Hepatocyte (in vitro differentiated cells): ENCODE measurements around the gene ANO6. TPM values are rescaled to one million over a fixed set of nuclear protein-coding genes. Genes with fewer than 3 reads are reported as not detected.
A peak's percentile ranks its signal among the peaks of the same experiment; 100 is the strongest.

Experiments
- DNase-seq: peaks from one replicate; pipeline ENCODE4 v3.0.0-alpha.2; 2016; ENCODE audit warnings: low spot score
- H2AFZ ChIP-seq: fragments of 200-600 bp; sonication (generic); 2 replicates; pipeline ENCODE4 v1.6.0; 2016; ENCODE audit warnings: antibody characterized with exemption, mild to moderate bottlenecking
- H3K27ac ChIP-seq: fragments of 200-600 bp; sonication (generic); 2 replicates; pipeline ENCODE4 v1.5.1; 2016; ENCODE audit warnings: mild to moderate bottlenecking
- H3K27me3 ChIP-seq: fragments of 200-600 bp; sonication (generic); 2 replicates; pipeline ENCODE4 v1.6.1; 2016
- H3K36me3 ChIP-seq: fragments of 200-600 bp; sonication (generic); replicated peaks from 2 replicates; pipeline ENCODE4 v1.5.1; 2016; ENCODE audit warnings: low read depth; ENCODE audit not compliant: insufficient read depth
- H3K4me1 ChIP-seq: fragments of 200-600 bp; sonication (generic); 2 replicates; pipeline ENCODE4 v1.5.1; 2016; ENCODE audit warnings: mild to moderate bottlenecking, moderate library complexity; ENCODE audit not compliant: insufficient read depth
- H3K4me2 ChIP-seq: fragments of 200-600 bp; sonication (generic); 2 replicates; pipeline ENCODE4 v1.6.0; 2016
- H3K4me3 ChIP-seq: fragments of 200-600 bp; sonication (generic); 2 replicates; pipeline ENCODE4 v1.5.1; 2016; ENCODE audit warnings: mild to moderate bottlenecking
- H3K79me2 ChIP-seq: fragments of 200-600 bp; sonication (generic); 2 replicates; pipeline ENCODE4 v1.6.0; 2017; ENCODE audit warnings: mild to moderate bottlenecking
- H3K9me2 ChIP-seq: fragments of 200-600 bp; sonication (generic); replicated peaks from 2 replicates; pipeline ENCODE4 v1.6.0; 2017; ENCODE audit warnings: mild to moderate bottlenecking; ENCODE audit not compliant: insufficient read depth
- H3K9me3 ChIP-seq: fragments of 200-600 bp; sonication (generic); 2 replicates; pipeline ENCODE4 v1.5.1; 2016; ENCODE audit warnings: low read depth, mild to moderate bottlenecking
- H4K20me1 ChIP-seq: fragments of 200-600 bp; sonication (generic); 2 replicates; pipeline ENCODE4 v1.6.0; 2016; ENCODE audit warnings: mild to moderate bottlenecking; ENCODE audit not compliant: insufficient read depth, poor library complexity, severe bottlenecking
- CTCF ChIP-seq: fragments of 200-600 bp; sonication (generic); IDR thresholded peaks from 2 replicates; pipeline ENCODE4 v1.5.1; 2016; ENCODE audit warnings: antibody characterized with exemption, mild to moderate bottlenecking; ENCODE audit not compliant: poor library complexity
- EZH2 ChIP-seq: fragments of 200-600 bp; sonication (generic); IDR thresholded peaks from 2 replicates; pipeline ENCODE4 v1.6.1; 2016; ENCODE audit warnings: antibody characterized with exemption, mild to moderate bottlenecking, borderline replicate concordance
- EZH2phosphoT487 ChIP-seq: fragments of 200-600 bp; sonication (generic); IDR thresholded peaks from one replicate; pipeline ENCODE4 v1.6.1; 2018; ENCODE audit warnings: antibody characterized with exemption, mild to moderate bottlenecking, low read depth, moderate library complexity; ENCODE audit not compliant: unreplicated experiment, severe bottlenecking
- WGBS: methylation state at CpG from one replicate; pipeline ENCODE4 v1.1.6; 2016; ENCODE audit warnings: low lambda C conversion rate; ENCODE audit errors: missing lambda C conversion rate; 5-methylcytosine and 5-hydroxymethylcytosine counted together
- polyA plus RNA-seq: library from polyadenylated mRNA; unstranded; fragments of >200 nt; fragmentation: Nextera tagmentation; extraction: Ambion mirVana; gene quantifications from 2 replicates; pipeline ENCODE4 v1.2.1, GENCODE V29; 2016
- total RNA-seq: library from RNA; depleted of rRNA; stranded (reverse); fragments of >200 nt; gene quantifications from 2 replicates; pipeline ENCODE4 v1.2.3, GENCODE V29; 2014

The ANO6 gene
- total and polyA plus RNA-seq, 2 experiments from 2014 or later, result 50.4 to 82.2 TPM

- 65% methylated on average over 2 of the region's 2 CpGs for WGBS
- peaks cover 7% of the 10 kb centered on the region for H3K9me3 ChIP-seq
- H4K20me1 ChIP-seq, result no peaks in the 10 kb centered on the region
- no peaks in the 10 kb centered on the region for H3K36me3 ChIP-seq
- H3K9me2 ChIP-seq, result no peaks in the 10 kb centered on the region
- H3K27ac ChIP-seq, result no peak overlapping the region
- TF ChIP-seq CTCF, result peak; percentile 53
- TF ChIP-seq EZH2phosphoT487, result no peak
- H3K27me3 ChIP-seq, result no peaks in the 10 kb centered on the region
- DNase-seq, result no peak
- no peaks in the 10 kb centered on the region for H3K79me2 ChIP-seq
- no peak overlapping the region for H3K4me2 ChIP-seq
- no peak overlapping the region for H3K4me3 ChIP-seq
- no peaks in the 10 kb centered on the region for H3K4me1 ChIP-seq
- H2AFZ ChIP-seq, result no peak overlapping the region
Measured at GRCh38 chr12:45183246-45183645, 32.6 kb upstream of the ANO6 start.

GRCh38 chr12:45184147-45184963 lies 31.5 kb upstream of the ANO6 start:
- H3K4me2 ChIP-seq, result no peak overlapping the region
- H3K4me3 ChIP-seq, result no peak overlapping the region
- peaks cover under 1% of the 10 kb centered on the region for H3K9me3 ChIP-seq
- no peaks in the 10 kb centered on the region for H3K27me3 ChIP-seq
- H2AFZ ChIP-seq, result no peak overlapping the region
- WGBS, result 81% methylated on average over 6 of the region's 6 CpGs
- no peak overlapping the region for H3K27ac ChIP-seq
- no peaks in the 10 kb centered on the region for H4K20me1 ChIP-seq
- H3K4me1 ChIP-seq, result no peaks in the 10 kb centered on the region
- no peaks in the 10 kb centered on the region for H3K36me3 ChIP-seq
- H3K79me2 ChIP-seq, result no peaks in the 10 kb centered on the region
- DNase-seq, result no peak
- TF ChIP-seq CTCF (no peak), EZH2 (no peak), EZH2phosphoT487 (no peak)
- H3K9me2 ChIP-seq, result no peaks in the 10 kb centered on the region

GRCh38 chr12:45186762-45187161 lies 29.1 kb upstream of the ANO6 start:
- no peaks in the 10 kb centered on the region for H3K9me2 ChIP-seq
- no peaks in the 10 kb centered on the region for H4K20me1 ChIP-seq
- 98% methylated on average over 2 of the region's 2 CpGs for WGBS
- no peak overlapping the region for H3K4me3 ChIP-seq
- no peaks in the 10 kb centered on the region for H3K79me2 ChIP-seq
- H2AFZ ChIP-seq, result no peak overlapping the region
- H3K4me1 ChIP-seq, result peaks cover 3% of the 10 kb centered on the region
- H3K9me3 ChIP-seq, result no peaks in the 10 kb centered on the region
- H3K36me3 ChIP-seq, result no peaks in the 10 kb centered on the region
- H3K4me2 ChIP-seq, result no peak overlapping the region
- no peak overlapping the region for H3K27ac ChIP-seq
- no peaks in the 10 kb centered on the region for H3K27me3 ChIP-seq
- no peak for TF ChIP-seq EZH2
- TF ChIP-seq EZH2phosphoT487, result no peak
- TF ChIP-seq CTCF, result no peak
- no peak for DNase-seq
